HG03571 (cell line): Measurements from ENCODE around the gene TEAD1.

ENCODE experiments used
- ATAC-seq: cut with Tn5 transposase; IDR thresholded peaks from one replicate; pipeline ENCODE4 v1.9.1; 2021; ENCODE audit not compliant: unreplicated experiment

The TEAD1 gene

DNA sequence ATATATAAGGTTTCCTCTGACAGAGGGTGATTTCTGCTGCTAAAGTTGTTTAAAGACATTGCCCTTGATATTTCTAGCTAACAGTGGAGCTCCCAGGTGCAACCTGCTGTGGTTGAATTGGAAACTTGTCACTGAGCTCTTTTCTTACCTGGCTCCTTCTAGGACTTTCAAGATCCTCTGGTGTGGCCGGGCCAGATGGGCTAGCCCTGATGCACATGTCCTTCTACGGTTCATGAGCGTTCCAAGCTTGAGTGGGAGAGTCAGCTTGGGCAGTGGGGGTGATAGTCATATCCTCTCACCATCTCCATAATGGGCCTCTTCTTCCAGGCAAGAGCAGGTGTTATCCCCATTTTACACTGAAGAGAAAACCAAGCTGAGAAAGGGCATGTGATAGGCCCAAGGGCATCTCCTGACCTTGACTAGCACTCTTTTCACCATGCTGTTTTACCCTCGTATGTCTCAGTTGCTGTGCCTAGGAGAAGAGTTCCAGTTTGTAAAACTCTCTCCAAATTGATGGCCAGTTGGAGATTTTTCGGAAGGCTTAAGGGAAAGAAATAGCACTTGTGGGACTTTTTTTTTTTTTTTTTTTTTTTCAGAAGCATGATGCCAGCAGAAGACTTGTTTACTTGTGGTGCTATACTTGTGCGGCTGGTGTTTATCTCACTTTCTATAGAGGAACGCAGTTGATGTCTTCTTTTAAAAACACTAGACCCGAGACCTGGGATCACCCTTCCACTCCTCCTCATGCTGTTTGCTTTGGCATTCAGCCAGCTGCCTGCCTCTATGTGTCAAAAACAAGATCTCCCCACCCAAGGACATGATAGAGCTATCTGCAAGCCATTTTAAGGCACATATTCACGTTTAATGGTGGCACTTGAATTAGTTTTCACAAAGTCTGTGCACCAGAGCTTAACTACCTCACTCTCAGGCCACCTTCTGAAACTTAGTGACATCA, 32.6 kb downstream of the TEAD1 start:
- ATAC-seq = no peak

GRCh38 chr11:12707500-12707880, 33.3 kb downstream of the TEAD1 start:
- ATAC-seq = no peak

DNA sequence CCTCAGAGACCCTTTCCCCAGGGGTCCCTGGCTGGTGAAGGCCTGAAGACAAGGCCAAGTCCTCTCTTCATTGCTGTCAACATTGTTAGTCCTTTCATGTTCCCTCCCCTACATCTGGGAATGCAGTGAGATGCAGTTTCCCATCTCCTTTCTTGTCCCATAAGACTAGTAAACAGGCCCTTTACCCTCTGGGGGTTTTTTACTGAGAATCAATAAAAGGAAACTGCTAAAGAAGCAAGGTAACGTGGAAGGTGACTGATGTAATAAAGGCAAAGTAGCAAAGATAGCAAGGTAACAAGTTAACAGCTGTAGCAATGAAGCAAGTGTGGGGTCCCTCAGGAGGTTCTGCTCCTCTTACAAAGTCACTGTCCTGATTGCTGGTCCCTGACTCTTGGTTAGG, 37.3 kb downstream of the TEAD1 start:
- no peak for ATAC-seq

- no peak for ATAC-seq
These were observed 37.9 kb downstream of the TEAD1 start for GRCh38 chr11:12712132-12712531.

- no peak for ATAC-seq
These were observed 40.9 kb downstream of the TEAD1 start for GRCh38 chr11:12715131-12715530.

GRCh38 chr11:12715941-12716340, 41.7 kb downstream of the TEAD1 start:
- ATAC-seq = no peak

GRCh38 chr11:12716816-12717215, 42.6 kb downstream of the TEAD1 start:
- no peak for ATAC-seq

DNA sequence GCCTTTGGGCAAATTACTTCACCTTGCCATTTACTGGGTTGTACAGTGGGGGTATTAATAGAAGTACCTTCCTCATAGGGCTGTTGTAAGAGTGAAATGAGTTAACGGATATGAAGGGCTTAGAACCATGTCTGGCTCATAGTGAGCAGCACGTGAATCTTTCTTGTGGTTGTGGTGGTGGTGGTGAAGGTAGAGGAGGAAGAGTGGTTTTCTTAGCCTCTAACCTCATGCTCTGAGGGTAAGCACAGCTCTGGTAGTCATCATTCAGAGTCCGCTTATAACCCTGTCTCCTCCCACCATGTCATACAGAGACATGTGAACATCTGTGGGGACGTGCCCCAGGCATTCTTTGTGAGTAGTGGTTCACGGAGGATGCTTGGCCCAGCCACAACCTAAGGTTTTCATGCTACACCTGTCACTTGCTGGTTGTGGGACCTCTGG, 43.6 kb downstream of the TEAD1 start:
- ATAC-seq = peak; percentile 60

- ATAC-seq = no peak
These were observed 45.0 kb downstream of the TEAD1 start for GRCh38 chr11:12719221-12719620.

- no peak for ATAC-seq
These were observed 47.8 kb downstream of the TEAD1 start for GRCh38 chr11:12721816-12722604.

DNA sequence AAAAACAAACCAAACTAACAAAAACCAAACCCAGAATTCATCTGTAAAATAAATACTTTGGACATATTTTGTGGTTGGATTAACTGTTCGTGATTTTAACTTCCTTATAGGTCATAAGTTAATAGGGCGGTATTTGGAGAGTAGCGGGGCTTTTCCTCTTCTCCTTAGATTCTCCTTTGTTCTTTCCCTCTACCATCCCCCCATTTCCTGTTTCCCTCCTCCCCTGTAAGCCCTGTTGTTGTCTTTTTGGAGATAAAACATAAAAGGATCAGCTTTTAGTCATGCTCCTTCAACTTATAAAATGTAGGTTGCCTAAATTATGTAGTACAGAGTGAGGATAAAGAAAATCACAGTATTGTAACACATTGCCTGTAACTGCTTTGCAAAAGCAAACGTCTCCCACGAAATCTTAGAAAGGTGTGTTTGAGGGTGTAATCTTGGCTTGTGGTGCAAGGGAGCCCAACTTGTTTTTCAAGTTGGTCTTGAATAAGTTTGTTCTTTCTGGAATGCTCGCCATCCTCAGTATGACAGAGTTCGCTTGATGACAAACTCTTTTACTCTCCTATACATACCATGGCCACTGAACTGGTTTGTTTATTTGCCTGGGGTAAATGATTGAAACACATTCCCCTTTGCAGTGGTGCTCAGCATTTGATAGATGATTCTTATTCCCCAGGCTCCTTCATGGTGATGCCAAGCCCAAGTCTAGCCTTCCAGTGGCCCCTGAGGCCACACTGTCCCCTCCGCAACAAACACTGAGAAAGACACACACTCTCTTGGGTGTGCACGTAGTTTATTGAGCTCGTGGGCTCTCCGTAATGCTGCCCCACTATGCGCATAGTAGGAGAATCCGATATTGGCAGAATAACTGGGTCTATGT, 49.4 kb downstream of the TEAD1 start:
- no peak for ATAC-seq

- no peak for ATAC-seq
These were observed 50.3 kb downstream of the TEAD1 start for GRCh38 chr11:12724301-12725054.

GRCh38 chr11:12725055-12725862, 51.0 kb downstream of the TEAD1 start:
- no peak for ATAC-seq

GRCh38 chr11:12725863-12726682, 51.9 kb downstream of the TEAD1 start:
- no peak for ATAC-seq

DNA sequence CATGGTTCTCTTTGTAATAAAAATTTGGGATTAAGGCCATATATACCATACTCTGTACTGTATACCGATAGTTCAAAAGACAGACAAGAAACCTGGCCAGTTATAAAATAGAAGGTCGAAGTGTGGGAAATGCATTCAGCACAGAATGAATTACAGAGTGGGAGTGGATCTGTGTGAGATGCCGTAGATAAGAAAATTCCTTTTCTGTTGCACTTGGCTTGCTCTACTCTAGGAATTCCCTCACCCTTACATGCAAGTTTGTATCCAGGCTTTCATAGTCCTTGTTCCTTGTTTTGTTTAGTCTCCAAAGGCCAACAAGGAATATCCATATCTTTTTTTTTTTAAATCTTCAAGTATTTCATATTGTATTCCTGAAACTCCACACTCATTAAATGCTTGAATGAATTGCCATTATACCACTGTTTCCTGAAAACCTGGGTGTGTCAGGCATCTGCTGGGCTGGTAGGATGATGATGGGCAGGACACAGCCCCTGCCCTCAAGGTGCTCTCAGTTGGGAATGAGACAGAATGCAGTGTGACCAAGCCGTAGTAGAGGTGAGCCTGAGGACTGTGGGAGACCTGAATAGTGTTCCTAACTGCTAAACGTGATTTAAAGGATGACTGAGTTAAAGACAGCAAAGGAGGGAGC, 53.5 kb downstream of the TEAD1 start:
- no peak for ATAC-seq

- no peak for ATAC-seq
These were observed 54.2 kb downstream of the TEAD1 start for GRCh38 chr11:12728417-12728816.

GRCh38 chr11:12729941-12730340, 55.7 kb downstream of the TEAD1 start:
- ATAC-seq = no peak

GRCh38 chr11:12731841-12732336, 57.7 kb downstream of the TEAD1 start:
- no peak for ATAC-seq
